ENCODE measurements around the gene LYRM9.

DNA sequence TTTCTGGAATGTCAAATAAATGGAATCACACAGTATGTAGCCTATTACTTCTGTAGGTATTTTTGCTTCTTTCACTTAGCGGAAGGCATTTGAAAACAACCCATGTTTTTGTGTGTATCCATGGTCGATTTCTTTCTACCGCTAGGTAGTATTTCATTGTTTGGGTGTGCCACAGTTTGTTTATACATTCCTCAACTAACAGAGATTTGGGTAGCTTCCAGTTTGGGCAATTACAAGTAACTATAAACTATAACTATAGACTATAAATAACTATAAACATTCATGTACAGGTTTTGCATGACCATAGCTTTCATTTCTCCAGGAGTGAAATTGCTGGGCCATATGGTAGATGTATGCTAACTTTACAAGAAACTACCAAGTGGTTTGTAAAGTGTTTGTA is 40.1 kb downstream of the LYRM9 start:
- TF ChIP-seq, protein P1, sequence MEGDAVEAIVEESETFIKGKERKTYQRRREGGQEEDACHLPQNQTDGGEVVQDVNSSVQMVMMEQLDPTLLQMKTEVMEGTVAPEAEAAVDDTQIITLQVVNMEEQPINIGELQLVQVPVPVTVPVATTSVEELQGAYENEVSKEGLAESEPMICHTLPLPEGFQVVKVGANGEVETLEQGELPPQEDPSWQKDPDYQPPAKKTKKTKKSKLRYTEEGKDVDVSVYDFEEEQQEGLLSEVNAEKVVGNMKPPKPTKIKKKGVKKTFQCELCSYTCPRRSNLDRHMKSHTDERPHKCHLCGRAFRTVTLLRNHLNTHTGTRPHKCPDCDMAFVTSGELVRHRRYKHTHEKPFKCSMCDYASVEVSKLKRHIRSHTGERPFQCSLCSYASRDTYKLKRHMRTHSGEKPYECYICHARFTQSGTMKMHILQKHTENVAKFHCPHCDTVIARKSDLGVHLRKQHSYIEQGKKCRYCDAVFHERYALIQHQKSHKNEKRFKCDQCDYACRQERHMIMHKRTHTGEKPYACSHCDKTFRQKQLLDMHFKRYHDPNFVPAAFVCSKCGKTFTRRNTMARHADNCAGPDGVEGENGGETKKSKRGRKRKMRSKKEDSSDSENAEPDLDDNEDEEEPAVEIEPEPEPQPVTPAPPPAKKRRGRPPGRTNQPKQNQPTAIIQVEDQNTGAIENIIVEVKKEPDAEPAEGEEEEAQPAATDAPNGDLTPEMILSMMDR (IDR thresholded peaks at IDR 0.05): no peak
- TF ChIP-seq POLR2A (IDR thresholded peaks at IDR 0.05): no peak
